ENCODE data around the gene CARM1.

DNA sequence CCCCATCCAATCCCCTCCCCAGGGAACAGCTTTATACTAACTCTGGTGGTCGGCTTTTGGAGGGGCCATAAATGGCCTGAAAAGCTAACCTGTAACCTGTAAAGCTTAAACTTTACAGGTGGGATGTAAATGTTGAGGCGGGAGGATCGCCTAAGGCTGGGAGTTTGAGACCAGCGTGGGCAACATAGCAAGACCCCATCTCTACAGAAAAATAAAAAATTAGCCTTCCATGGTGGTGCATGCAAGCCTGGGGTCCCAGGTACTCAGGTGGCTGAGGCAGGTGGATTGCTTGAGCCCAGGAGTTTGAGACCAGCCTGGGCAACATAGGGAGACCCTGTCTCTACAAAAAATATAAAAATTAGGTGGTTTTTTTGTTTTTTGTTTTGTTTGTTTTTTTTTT, 18.5 kb downstream of the CARM1 start:
- no peak for TF ChIP-seq CTCF (conservative IDR thresholded peaks at IDR 0.05; ENCODE audit: low read depth, low read length)
- no peak for TF ChIP-seq EZH2 (IDR thresholded peaks at IDR 0.05; ENCODE audit: low read length, unreplicated experiment)
- no peak for TF ChIP-seq EZH2phosphoT487 (IDR thresholded peaks at IDR 0.05; ENCODE audit: borderline replicate concordance, low read length)
